ENCODE measurements around the gene CD68.

CD68 gene

GRCh38 chr17:7579001-7579833 is at the start of gene CD68:
TSS of gene CD68 (plus strand) at chr17:7579638. CDS start at chr17:7579678, 40 bp downstream.
- H3K4me3 ChIP-seq (ENCODE audit: low read length): no peak within 1 kb of the TSS
- TF ChIP-seq ZNF274 (IDR thresholded peaks at IDR 0.05; ENCODE audit: low read depth, low read length): no peak

GRCh38 chr17:7530023-7530900 is 49.2 kb upstream of the CD68 start:
- H3K4me3 ChIP-seq (ENCODE audit: low read length): no peak overlapping the region
- TF ChIP-seq ZNF274 (IDR thresholded peaks at IDR 0.05; ENCODE audit: low read depth, low read length): no peak

GRCh38 chr17:7538050-7538449 is 41.4 kb upstream of the CD68 start:
- H3K4me3 ChIP-seq (ENCODE audit: low read length): no peak overlapping the region
- TF ChIP-seq ZNF274 (IDR thresholded peaks at IDR 0.05; ENCODE audit: low read depth, low read length): no peak

- H3K4me3 ChIP-seq (ENCODE audit: low read length): no peak overlapping the region
- TF ChIP-seq ZNF274 (IDR thresholded peaks at IDR 0.05; ENCODE audit: low read depth, low read length): no peak
These were observed 40.4 kb upstream of the CD68 start for GRCh38 chr17:7538891-7539545.

GRCh38 chr17:7541074-7541621 is 38.3 kb upstream of the CD68 start:
- TF ChIP-seq ZNF274 (IDR thresholded peaks at IDR 0.05; ENCODE audit: low read depth, low read length): no peak

GRCh38 chr17:7544911-7545310 is 34.5 kb upstream of the CD68 start:
- no peak for TF ChIP-seq ZNF274 (IDR thresholded peaks at IDR 0.05; ENCODE audit: low read depth, low read length)
- H3K4me3 ChIP-seq (ENCODE audit: low read length): no peak overlapping the region

More at GRCh38 chr17:7541074-7541621, 38.3 kb upstream of the CD68 start:
- no peak overlapping the region for H3K4me3 ChIP-seq (ENCODE audit: low read length)

GRCh38 chr17:7548585-7549400 is 30.6 kb upstream of the CD68 start, which contains the start of gene TNFSF12:
TSS of gene TNFSF12 (plus strand) at chr17:7549058. CDS start at chr17:7549154, 96 bp downstream.
- TF ChIP-seq ZNF274 (IDR thresholded peaks at IDR 0.05; ENCODE audit: low read depth, low read length): no peak
- H3K4me3 ChIP-seq (ENCODE audit: low read length): peak within 1 kb of the TSS; percentile 66

- peak overlapping the region; percentile 66; the same call in 1 of the 2 replicates for H3K4me3 ChIP-seq (ENCODE audit: low read length)
These were observed 29.9 kb upstream of the CD68 start for GRCh38 chr17:7549401-7550055.

GRCh38 chr17:7550344-7550743 is 29.1 kb upstream of the CD68 start:
- H3K4me3 ChIP-seq (ENCODE audit: low read length): no peak overlapping the region
- TF ChIP-seq ZNF274 (IDR thresholded peaks at IDR 0.05; ENCODE audit: low read depth, low read length): no peak

More at GRCh38 chr17:7549401-7550055, 29.9 kb upstream of the CD68 start:
- no peak for TF ChIP-seq ZNF274 (IDR thresholded peaks at IDR 0.05; ENCODE audit: low read depth, low read length)

GRCh38 chr17:7551396-7551795 is 28.0 kb upstream of the CD68 start:
- no peak for TF ChIP-seq ZNF274 (IDR thresholded peaks at IDR 0.05; ENCODE audit: low read depth, low read length)
- no peak overlapping the region for H3K4me3 ChIP-seq (ENCODE audit: low read length)

GRCh38 chr17:7552621-7553051 is 26.8 kb upstream of the CD68 start:
- H3K4me3 ChIP-seq (ENCODE audit: low read length): no peak overlapping the region
- no peak for TF ChIP-seq ZNF274 (IDR thresholded peaks at IDR 0.05; ENCODE audit: low read depth, low read length)

- no peak for TF ChIP-seq ZNF274 (IDR thresholded peaks at IDR 0.05; ENCODE audit: low read depth, low read length)
- no peak overlapping the region; the same call in 1 of the 2 replicates for H3K4me3 ChIP-seq (ENCODE audit: low read length)
These were observed 26.1 kb upstream of the CD68 start for GRCh38 chr17:7553356-7553755.

Measured in GM08714 (cell line).